RCC 7860 (cell line): ENCODE data around the gene TFR2.
A peak's percentile ranks its signal among the peaks of the same experiment; 100 is the strongest.
"Not testable (repeated sequence)": the region's sequence is repeated elsewhere in the genome, so short reads cannot be mapped to it uniquely, and the experiment has no call there.

Experiments used
- DNase-seq: peaks from one replicate; pipeline ENCODE4 v3.0.0-alpha.2; 2015; ENCODE audit warnings: low spot score
- FAIRE-seq: peaks from 2 replicates; lab custom pipeline; 2012; peaks lifted over from hg19 to GRCh38; lab: Jason Lieb, UNC

The TFR2 gene

GRCh38 chr7:100678291-100678984 is 37.1 kb upstream of the TFR2 start:
- DNase-seq, result no peak
- FAIRE-seq, result no peak

- DNase-seq (no peak), FAIRE-seq (no peak)
Measured at GRCh38 chr7:100677308-100678267, 36.2 kb upstream of the TFR2 start.

- no peak for FAIRE-seq
Measured at GRCh38 chr7:100676501-100677306, 35.4 kb upstream of the TFR2 start.

GRCh38 chr7:100675581-100676350 is 34.4 kb upstream of the TFR2 start:
- peak; percentile 47 for DNase-seq
- no peak for FAIRE-seq

More at GRCh38 chr7:100676501-100677306, 35.4 kb upstream of the TFR2 start:
- DNase-seq, result no peak

GRCh38 chr7:100675105-100675451 is 33.7 kb upstream of the TFR2 start:
- DNase-seq, result no peak
- no peak for FAIRE-seq

DNA sequence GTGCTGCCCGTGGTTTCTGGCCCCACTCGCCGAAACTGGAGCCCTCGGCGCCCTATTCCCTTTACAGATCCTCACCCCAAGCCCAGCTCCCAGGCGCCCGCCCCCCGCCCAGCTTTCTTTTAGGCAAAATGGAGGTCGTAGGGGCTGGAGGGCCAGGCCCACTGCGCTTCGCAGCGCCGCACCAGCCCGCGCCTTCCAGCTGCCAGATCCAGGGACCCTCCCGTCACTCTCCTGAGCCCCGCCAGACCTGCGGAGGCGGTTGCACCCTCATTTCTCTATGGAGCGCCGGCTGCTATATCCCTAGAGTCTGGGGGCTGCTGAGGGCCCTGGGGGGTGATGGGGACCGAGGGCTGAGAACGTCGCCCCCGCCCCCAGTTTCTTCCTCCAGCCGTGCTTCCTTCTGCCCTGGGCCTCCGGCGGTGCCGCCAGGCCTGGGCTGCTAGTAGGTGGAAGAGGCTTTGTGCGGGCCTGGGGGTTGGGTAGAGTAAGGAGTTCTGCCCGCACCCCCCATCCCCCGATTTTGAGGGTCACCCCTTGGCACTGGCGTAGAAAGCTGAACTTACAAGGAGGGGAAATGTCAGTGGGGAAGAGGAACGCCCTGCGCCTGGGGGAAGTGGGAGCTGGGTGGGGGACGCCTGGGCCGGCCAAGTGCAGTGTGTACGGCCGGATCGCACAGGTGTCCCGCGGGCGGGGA is 33.2 kb upstream of the TFR2 start:
- FAIRE-seq (no peak), DNase-seq (no peak)

GRCh38 chr7:100673942-100674410 is 32.6 kb upstream of the TFR2 start:
- peak; percentile 11 for DNase-seq
- FAIRE-seq, result no peak

GRCh38 chr7:100673302-100673941 is 32.1 kb upstream of the TFR2 start, which contains the start of gene GNB2:
TSS of gene GNB2 (plus strand) at chr7:100673740. CDS start at chr7:100676266, 2,526 bp downstream.
- DNase-seq, result peak; percentile 98
- peak; percentile 90 for FAIRE-seq

DNA sequence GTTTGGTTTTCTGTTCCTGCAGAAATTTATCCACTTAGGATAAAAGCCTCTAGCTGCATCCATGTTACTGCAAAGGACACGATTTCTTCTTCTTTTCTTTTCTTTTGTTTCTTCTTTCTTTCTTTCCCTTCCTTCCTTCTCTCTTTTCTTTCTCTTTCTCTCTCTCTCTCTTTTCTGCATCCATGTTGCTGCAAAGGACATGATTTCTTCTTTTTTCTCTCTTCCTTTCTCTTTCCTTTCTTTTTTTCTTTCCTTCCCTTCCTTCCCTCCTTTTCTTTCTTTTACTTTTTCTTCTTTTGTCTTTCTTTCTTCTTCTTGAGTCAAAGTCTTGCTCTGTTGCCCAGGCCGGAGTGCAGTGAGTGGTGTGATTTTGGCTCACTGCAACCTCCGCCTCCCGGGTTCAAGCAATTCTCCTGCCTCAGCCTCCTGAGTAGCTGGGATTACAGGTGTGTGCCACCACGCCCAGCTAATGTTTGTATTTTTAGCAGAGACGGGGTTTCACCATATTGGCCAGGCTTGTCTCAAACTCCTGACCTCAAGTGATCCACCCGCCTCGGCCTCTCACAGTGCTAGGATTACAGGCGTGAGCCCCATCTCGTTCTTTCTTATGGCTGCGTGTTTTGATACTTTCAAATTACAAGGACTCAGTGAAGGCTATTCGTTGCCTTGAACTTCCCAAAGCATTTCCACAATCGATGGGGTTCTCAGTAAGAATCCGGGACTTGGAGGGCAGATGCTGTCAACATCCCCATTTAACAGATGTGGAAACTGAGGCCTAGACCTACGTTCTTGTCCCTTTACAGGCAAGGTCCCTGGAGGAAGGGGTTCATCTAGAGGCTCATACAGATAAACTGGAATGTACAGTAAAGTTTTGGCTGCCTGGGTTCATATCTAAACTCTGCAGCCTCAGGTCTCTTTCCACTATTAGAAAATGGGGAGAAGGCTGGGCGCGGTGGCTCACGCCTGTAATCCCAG is 30.3 kb upstream of the TFR2 start:
- FAIRE-seq (no peak), DNase-seq (no peak)

DNA sequence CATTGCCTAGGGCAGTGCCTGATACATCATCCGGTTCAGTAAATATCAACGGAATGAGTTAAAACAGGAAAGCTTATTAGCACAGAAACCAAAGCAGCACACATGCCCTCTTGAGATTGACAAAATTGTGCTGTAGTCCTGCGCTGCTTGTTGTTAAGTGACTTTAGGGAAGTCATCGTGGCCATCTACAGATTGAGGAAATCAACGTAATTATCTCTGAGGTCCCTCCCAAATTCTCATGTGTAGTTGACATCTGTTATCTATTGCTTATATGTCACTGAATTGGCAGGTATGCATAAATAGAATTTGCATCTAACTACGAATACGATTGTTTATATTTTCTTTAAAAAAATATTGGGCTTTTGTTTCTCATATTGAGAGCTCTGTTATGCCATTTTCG is 28.7 kb upstream of the TFR2 start:
- FAIRE-seq (no peak), DNase-seq (no peak)

GRCh38 chr7:100669106-100669505 is 27.8 kb upstream of the TFR2 start:
- DNase-seq, FAIRE-seq: not testable (repeated sequence)

DNA sequence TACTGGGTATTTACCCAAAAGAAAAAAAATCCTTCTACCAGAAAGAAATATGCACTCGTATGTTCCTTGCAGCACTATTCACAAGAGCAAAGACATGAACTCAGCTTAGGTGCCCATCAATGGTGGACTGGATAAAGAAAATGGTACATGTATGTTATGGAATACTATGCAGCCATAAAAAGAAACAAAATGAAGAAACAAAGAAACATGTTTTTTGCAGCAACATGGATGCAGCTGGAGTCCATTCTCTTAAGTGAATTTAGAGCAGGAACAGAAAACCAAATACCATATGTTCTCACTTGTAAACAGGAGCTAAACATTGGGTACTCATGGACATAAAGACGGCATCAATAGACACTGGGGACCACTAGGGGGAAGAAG is 26.7 kb upstream of the TFR2 start:
- DNase-seq, result no peak
- FAIRE-seq, result no peak

DNA sequence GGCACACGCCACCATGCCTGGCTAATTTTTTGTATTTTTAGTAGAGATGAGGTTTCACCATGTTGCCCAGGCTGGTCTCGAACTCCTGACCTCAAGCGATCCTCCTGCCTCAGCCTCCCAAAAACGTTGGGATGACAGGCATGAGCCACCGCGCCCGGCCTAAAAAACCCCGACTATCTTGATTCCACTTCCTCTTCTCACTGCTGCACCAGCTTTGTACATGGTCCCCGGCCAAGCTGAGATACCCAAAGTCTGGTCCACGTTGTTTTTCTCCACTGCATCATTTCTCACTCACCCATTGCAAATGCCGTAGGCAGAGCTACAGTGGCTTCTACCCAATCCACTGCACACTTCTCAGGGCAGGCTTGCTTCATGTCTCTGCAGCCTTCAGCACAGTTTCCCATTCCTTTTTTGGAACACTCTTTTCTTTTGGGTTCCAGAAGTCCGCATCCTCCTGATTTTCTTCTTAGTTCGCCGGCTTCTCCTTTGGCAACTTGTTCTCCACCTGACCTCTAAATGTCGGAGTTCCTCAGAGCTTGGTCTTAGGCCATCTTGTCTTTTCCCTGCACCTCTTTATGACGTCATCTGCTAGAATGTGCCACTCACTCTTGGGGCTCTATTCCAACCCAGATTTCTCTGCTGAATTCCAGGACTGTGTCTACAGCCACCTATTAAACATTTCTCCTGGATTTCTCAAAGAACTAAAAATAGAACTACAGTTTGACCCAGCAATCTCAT is 26.1 kb upstream of the TFR2 start:
- FAIRE-seq (no peak), DNase-seq (no peak)

DNA sequence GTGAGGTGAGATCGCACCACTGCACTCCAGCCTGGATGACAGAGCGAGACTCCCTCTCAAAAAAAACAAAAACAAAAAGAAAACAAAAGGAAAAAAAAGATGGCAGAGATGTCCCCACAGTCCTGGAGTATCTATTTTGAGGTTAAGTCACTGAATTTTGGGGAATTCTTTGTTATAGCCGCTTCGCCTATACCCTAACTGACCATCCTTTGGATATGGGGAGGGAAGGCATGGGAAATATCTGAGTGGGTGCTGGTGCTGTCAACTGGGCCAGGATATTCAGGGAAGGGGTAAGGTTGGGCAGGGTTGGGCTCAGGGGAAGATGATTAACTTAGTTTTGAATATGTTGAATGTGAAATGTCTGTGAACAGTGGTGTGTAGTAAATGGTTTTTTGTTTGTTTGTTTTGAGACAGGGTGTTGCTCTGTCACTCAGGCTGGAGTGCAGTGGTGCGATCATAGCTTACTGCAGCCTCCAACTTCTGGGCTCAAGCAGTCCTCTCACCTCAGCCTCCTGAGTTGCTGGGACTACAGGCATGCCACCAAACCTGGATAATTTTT is 23.9 kb upstream of the TFR2 start:
- no peak for DNase-seq
- no peak for FAIRE-seq

DNA sequence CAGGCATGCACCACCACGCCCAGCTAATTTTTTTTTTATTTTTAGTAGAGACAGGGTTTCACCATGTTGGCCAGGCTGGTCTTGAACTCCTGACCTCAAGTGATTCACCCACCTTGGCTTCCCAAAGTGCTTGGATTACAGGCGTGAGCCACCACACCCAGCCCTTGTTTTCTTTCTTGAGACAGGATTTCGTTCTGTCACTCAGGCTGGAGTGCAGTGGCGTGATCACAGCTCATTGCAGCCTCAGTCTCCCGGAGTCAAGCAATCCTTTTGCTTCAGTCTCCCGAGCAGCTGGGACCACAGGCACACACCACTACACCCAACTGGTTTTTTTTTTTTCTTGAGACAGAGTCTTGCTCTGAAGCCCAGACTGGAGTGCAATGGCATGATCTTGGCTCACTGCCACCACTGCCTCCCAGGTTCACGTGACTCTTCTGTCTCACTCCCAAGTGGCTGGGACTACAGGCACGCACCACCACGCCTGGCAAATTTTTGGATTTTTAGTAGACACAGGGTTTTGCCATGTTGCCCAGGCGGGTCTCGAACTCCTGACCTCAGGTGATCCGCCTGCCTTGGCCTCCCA is 20.9 kb upstream of the TFR2 start:
- not testable (repeated sequence) for DNase-seq, FAIRE-seq

DNA sequence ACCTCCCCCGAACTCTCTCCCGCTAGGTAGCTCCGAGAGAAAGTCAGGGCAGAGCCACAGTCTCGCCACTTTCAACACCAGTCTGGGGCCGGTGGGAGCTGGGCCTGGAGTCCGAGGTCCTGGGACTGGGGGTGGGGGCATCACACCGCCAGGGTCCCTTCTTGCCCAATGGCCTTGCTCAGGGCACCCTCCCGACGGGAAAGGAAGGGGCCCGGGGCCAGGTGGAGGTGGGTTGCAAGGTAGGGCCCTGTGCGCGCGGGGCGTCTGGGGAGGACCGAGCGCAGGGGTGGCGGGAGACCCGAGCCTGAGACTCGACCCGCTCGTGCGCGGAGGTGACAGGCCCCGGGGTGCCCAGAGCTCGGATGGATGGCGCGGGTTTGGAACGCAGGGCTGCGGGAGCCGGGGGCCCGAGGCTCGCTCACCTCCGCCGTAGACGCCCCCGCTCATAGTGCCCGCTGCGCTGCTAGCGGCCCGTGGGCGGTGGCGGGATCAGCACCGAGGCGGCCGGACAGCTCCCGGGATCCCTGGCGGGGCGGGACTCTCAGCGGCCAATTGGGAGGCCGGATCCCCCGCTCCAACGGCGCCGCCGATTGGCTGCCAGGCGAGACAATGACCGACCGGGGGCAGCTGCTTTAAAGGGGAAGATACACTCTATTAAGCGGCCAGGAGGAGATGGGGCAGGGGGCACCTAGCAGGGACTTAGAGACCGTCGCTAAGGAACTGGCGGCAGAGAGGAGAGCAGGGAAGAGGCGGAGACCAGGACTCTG is 14.7 kb upstream of the TFR2 start, which contains the start of gene ACTL6B:
ACTL6B (minus strand) TSS at position 541 of the 767 bp plus-strand sequence; CDS start at position 447, 94 bp downstream.
- no peak for FAIRE-seq

More for the DNA sequence above, 14.7 kb upstream of the TFR2 start, which contains the start of gene ACTL6B:
- no peak for DNase-seq
